Posterior vena cava (tissue), 2 donors: ENCODE measurements around the gene TRABD2B. TPM values are rescaled to one million over a fixed set of nuclear protein-coding genes. Genes with fewer than 3 reads are reported as not detected.

ENCODE experiments used
- DNase-seq: peaks from one replicate; pipeline ENCODE4 v3.0.0-alpha.2; 2020; ENCODE audit warnings: low spot score
- intact Hi-C, 2 donors: fragments of 100-400 bp; cut with DNase I; formaldehyde crosslinking; loops; one replicate each; pipeline versions ENCODE4 v1.14.1 to v1.14.2; 2022 to 2023
- total RNA-seq, 2 donors: library from RNA; stranded (reverse); fragmentation: NEBNext Ultra II Directional; extraction: Animal tissue kit (Norgen Biotek cat#: 25700); gene quantifications; one replicate each; pipeline ENCODE4 v1.2.1, GENCODE V29; 2021
- donor health status: DM: yes; HTN: yes; CAD: no.
- donor health status: DM: yes; HTN: yes; CAD: no.

Gene TRABD2B
- total RNA-seq, 2 donors from 2014 or later = 10.5 to 16.4 TPM

DNA sequence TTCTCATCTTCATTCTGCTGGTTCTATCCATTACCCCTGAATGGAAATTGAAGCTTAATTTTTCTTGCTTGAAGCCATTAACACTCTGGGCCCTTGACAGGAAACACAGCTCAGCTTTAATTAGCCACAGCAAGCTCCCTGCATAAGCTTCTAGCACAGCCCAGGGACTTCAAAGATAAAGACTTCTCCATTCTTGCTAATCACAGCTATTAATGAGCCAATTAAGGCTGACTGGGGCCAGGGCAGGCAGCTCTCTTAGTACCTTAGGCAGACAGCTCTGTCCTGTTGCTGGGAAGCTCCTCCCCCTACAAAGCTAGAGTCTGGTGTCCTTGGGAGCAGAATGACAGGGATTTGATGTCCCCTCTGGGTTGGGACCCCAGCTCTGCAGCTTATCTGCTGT lies 27.9 kb upstream of the TRABD2B start:
- DNase-seq = no peak
- intact Hi-C loops = no loop called here

DNA sequence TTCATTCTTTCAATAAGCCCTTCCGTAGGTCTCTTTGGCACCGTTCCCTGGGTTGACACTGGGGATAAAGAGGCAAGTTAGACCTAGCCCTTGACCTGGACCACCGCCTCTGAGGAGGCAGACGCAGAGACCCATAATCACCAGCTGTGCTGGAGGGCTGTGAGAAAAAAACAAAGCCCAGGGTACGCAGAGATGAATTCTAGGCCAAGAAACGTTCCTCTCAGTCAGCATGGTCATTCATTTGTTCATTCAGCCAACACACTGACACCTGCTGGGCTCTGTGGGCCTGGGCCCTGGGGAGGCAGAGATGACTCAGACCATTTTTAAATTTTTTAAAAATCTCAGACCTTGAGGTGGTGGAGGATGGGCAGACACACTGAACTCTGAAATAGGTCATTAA lies 26.3 kb upstream of the TRABD2B start:
- DNase-seq = no peak
- intact Hi-C loops = no loop called here

DNA sequence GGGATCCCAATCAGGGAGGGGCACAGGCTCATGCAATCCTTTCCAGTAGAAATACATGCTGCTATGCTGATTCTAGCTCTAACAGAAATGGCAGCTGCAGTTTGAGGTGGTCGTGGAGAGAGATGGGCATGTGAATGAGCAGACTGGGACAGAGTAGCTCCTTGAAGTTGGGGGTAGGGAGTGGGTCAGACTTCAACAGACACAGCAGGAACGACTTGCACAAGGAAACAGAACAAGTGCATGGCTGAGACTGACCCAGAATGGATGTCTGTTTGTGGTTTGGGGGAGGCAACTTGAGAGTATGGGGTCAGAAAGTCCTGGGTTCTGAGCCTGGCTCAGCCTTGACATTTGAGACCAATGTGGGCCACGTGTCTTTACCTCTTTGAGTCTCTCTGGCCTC lies 25.1 kb upstream of the TRABD2B start:
- intact Hi-C loops = loop anchor here in 1 of 2 donors (1.0 kb wide), 1 partner anchor 12 kb away; no protein-coding TSS in a partner anchor
- no peak for DNase-seq

DNA sequence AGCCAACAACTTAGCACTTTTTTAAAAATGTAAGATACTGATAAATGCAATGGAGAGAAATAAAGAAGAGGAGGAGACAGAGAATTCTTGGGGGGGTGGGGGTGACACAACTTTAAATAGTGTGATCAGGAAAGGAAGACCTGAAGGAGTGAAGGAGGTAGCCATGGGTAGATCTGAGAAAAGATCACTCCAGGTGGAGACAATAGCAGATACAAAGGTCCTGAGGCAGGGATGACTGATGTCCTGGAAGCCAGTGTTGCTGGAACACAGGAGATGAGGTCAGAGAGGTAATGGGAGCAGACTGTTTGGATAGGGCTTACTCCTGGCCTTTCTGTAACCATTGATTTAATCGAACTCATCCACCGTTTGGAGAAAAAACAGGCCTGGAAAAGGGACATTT lies 24.6 kb upstream of the TRABD2B start:
- intact Hi-C loops = loop anchor here in 1 of 2 donors (1.0 kb wide), 1 partner anchor 13 kb away; no protein-coding TSS in a partner anchor

DNA sequence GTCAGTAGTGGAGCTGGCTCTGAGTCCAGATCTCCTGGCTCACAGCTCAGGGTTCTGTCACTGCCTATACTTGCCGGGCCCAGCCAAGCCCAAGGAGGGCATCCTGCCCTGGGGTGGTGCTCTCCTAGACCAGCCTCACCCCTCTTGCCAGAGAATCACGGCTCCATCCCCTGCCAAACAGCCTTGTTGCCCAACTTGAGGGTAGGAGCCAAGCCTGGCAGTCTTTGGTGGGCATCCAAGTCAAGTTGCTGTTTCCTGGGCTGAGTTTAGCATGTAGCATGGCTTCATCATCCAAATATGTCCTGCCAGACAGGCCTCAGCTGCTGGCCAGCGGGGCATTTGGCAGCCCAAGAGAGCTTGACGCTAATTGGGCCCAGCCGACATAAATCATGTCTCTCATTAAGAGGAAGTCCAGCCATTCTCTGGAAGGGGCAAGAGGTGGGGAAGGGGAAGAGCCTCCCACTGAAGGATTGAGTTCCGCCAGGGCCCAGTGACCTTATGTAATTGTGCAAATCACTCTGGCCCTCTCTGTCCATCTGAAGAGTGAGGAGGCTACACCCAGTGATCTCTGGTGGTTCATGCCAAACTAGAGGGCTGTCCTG lies 22.6 kb upstream of the TRABD2B start:
- DNase-seq = peak; percentile 90
- intact Hi-C loops = no loop called here

More for the DNA sequence above, 24.6 kb upstream of the TRABD2B start:
- no peak for DNase-seq

DNA sequence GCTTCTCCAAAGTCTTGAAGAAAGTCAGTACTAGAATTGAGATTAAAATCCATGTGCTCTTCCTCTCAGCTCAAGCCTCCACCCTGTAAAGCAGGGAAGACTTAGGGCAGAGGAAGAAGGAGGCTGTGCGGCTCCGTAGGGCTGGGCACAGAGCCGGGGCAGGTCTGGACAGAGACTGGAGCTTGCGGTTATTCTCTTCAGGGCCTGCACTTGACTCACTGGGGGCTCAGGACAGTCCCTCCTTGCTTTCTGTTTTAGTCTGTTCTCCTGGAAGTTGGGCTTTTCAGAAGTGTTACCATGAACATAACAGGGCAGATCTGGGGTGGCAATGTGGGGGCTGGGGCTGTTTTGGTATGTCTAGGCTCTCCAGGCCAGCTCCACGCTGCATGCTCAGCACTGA lies 21.6 kb upstream of the TRABD2B start:
- DNase-seq = no peak
- intact Hi-C loops = no loop called here

DNA sequence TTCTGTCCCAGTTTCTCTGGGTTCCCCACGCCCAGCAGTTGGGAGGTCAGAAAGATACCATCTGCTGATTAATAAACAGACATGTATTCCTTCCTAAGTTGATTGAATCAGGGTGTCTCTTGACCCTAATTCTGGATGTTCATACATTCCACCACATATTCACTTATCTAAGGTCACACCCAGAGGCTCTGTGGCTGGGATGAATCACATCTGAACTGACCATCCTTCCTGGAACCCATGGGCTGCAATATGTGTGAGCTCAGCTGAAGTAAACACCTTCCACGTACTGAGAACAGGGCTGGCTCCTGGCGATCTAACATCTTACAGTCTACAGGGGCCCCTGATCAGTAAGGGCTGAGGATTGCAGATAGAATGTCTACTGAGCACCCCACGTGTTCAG lies 20.5 kb upstream of the TRABD2B start:
- no peak for DNase-seq
- intact Hi-C loops = no loop called here

DNA sequence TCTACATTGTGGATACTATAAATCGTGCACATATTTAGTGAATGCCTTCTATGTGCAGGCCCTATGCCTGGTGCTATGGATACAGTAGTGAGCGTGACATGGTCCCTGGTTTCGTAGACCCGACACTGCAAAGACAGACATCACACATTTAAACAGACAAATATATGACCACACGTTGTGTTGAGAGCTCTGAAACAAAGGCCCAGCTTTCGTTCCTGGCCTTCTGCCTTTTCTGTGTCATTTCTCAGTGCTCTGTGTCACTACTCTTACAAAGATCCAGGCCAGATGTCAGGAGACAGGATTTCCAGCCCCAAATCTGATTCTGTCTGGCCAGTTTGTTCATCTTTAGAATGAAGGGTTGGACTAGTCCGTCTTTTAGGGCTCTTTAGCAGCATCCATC lies 19.3 kb upstream of the TRABD2B start:
- DNase-seq = no peak

DNA sequence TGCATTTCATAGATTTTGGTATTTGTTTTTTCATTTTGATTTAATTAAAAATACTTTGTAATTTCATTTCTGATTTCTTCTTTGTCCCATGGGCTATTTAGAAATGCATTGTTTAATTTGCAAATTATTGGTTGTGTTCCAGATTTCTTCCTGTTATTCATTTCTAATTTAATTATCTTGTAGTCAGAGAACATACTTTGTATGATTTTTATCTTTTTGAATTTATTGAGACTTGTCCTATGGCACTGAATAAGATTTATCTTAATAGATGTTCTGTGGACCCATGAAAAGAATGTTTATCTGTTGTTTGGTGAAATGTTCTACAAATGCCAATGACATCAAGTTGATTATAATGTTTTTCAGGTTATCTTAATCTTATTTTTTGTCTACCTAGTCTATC lies 16.1 kb upstream of the TRABD2B start:
- intact Hi-C loops = no loop called here
- no peak for DNase-seq

More for the DNA sequence above, 19.3 kb upstream of the TRABD2B start:
- intact Hi-C loops = no loop called here

DNA sequence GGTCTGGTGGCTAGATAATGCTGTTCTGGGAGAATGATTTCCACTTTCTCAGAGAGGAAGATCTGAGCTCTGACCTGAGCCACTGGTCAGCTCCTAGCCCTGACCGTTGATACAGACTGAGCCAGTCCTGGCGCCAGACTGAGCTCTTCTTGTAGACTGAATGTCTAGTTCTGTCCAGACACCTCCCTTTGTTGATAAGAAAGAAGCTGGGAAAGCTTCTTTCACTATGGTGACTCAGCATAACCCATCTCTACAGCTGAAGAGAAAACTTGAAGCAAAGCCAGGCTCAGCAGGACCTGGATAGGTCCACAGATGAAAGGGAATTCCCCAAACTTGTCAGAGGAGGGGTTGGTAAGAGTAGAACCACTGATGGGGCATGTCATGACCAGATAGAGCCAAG lies 9.9 kb upstream of the TRABD2B start:
- DNase-seq = no peak
- intact Hi-C loops = no loop called here

DNA sequence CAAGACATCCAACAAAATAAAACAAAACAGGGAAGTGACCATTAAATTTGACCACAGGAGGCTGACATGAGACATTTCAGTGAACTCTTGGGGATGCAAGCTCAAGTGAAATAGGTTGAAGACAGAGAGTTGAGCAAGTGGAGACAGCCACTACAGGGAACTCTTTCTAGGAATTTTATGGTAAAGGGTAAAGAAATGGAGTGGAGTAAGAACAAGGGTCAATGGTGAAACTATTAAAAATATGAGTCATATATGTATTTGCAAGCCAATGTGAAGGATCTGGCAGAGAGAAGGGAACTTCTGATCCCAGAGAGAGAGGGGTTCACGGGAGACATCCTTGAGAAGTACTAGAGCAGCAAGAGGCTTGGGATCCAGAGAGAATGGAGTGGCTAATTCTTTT lies 9.1 kb upstream of the TRABD2B start:
- intact Hi-C loops = no loop called here
- DNase-seq = no peak

DNA sequence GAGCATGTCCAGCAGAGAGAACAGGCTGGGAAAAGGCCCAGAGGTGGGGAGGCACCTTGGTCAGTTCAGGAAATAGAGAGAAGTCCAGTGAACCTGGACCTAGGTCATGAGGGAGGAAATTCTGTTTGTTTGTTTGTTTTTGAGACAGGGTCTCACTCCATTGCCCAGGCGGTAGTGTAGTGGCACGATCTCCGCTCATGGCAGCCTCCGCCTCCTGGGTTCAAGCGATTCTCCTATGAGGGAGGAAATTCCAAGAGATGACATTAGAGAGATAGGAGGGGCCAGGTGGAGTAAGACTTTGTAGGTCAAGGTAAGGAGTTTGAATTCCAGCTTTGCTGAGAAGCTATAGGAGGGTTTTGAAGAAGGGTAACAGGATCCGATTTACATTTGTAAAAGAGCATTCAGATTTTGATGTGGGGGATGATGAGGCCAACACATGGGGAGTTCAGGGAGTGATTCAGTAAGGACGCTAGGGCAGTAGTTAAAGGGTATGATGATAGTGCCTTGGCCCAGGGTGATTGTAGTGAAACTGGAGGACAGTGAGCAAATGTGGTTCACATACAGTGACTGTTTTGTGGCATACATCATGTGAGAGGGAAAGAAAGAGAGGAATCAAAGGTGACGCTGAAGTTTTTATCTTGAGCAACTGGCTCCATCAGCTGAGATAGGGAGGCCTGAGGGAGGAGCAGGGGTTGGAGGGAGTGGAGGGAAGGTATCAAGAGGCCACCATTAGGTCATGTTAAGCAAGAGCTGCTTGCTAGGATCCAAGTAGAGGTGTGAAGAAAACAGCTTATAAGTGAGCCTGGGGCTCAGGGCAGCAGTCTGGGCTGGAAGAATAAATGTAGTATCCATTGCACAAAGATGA lies 8.3 kb upstream of the TRABD2B start:
- intact Hi-C loops = no loop called here
- DNase-seq = no peak

DNA sequence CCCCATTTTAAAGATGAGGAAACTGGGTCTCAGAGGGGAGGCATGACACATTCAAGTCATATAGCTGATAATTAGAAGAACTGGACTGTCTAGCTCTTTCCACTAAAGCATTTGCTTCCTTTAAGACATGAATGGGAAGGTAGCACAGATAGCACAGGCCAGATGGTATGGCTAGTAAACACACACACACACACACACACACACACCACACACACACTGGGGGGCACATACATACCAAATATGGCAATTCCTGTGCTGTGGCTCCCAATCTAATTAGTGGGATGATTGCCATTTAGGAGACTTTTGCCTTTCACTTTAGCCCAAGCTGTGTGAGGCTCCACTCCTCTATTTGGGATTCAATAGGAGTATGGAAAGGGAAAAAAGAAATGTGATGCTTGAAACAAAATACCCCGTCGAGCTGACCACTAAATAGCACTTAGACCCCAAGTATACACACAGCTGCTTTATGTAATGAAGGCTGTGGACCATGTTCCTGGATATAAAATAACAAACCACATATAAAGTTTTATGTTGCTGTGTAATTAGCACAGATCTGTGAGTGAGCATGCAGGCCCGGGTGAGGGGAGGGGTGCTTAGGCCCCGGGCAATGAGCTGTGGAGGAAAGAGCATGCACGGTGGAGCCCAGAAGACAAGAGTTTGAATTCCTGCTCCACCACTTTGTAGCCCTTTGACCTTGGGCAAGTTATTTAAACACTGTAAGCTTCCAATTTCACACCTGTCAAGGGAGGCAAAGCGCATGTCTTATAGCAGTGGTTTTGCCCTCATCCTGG lies 6.8 kb upstream of the TRABD2B start:
- no peak for DNase-seq
- intact Hi-C loops = no loop called here

DNA sequence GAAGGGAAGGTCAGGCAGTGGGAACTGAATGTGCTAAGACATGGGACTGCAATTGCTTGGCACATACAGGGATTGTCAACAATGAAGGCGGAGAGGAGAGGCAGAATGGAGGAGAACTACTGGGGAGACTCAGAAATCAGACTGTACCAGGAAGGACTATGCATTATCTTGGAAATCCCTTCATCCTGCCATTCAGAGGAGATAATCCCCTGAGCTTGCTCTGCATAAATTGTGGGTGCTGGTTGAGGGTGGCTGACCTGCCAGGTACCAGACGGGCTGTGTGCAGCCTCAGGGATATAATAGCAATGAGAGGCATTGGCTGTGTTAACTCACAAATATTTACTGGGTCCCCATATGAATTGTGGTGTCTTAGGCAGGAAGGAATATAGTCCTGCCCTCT lies 5.0 kb upstream of the TRABD2B start:
- intact Hi-C loops = no loop called here
- DNase-seq = no peak

DNA sequence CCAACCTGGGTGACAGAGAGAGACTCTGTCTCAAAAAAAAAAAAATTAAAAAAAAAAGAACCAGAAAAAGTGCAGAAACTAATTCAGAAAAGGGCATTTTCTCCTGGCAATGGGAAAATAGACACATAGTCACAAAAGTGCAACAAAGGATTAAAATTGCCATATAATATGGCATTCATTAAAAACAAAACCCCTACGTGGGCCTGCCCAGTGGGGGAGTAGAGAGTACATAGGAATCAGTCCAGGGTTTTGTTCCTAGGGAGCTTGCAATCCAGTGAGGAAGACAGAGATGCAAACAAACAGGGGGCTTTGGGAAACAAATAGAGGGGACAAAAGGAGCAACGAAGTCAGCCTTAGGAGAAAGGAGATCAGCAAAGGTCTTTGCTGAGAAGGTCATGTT lies 4.5 kb upstream of the TRABD2B start:
- no peak for DNase-seq
- intact Hi-C loops = no loop called here

DNA sequence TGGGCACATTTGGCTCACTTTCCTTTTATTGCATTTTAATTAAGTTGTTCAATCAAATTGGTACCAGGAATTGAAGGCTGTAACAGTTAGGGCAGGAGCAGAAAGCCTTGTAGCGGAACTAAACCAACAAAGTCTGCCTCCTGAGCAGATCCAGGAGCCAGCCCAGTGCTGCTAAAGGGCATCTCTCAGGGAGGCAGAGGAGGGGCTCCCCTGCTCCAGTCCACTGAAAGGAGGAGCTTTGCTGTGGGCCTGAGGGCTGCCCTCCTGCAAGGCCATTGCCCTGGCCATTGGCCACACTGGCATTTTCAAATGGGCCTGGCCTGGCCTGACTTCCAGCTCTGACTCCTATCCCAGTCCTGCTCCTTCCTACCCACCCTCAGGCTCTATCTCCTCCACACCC lies 3.7 kb upstream of the TRABD2B start:
- no peak for DNase-seq
- intact Hi-C loops = no loop called here

DNA sequence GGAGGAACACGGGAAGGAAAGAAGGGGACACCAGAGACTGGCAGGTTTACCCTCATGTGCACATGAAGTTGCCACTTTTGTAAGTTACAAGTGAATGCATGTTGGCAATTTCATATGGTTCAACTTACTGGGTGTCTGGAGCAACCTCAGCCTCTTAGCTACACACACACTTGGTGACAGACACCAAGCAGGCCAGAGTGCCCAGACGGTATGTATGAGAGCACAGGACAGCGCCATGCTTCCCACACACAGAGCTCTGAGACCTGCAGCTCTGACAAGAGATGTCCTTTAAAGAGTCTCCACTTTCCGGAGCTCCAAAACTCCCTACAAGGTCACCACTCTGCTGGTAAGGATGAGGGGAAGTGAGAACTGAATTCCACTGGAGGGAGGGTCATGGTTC lies 1.9 kb upstream of the TRABD2B start:
- no peak for DNase-seq
- intact Hi-C loops = loop anchor here in 1 of 2 donors (5.0 to 10.0 kb wide), 2 partner anchors 58 to 214 kb away; no protein-coding TSS in a partner anchor

DNA sequence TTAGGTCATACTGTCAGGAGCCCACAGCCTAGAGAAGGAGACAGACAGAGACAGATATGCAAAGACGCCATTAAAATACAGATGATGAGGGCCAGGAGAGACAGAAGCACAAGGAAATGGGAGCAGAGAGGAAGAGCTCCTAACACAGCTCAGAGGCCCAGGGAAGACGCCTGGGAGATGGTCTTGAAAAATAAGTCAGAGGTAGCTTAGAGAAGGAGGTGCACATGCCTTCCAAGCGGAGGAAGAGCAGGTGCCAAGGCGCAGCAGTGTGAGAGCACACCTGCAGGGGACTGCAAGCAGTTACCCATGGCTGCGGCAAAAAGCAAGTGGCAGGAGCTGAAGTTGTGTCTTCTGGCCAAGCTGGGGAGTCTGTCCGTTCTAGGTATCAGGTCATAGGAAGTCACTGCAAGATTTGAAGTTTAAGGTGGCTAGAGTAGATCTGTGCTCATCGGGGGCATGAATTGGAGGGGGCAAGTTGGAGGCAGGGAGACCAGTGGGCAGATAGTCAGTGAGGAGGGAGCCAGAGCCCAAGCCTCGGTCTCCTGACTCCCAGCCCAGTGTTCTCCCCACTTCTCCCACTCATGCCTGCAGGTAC lies 1.3 kb upstream of the TRABD2B start:
- no peak for DNase-seq
- intact Hi-C loops = loop anchor here in 1 of 2 donors (5.0 to 10.0 kb wide), 2 partner anchors 59 to 214 kb away; no protein-coding TSS in a partner anchor

DNA sequence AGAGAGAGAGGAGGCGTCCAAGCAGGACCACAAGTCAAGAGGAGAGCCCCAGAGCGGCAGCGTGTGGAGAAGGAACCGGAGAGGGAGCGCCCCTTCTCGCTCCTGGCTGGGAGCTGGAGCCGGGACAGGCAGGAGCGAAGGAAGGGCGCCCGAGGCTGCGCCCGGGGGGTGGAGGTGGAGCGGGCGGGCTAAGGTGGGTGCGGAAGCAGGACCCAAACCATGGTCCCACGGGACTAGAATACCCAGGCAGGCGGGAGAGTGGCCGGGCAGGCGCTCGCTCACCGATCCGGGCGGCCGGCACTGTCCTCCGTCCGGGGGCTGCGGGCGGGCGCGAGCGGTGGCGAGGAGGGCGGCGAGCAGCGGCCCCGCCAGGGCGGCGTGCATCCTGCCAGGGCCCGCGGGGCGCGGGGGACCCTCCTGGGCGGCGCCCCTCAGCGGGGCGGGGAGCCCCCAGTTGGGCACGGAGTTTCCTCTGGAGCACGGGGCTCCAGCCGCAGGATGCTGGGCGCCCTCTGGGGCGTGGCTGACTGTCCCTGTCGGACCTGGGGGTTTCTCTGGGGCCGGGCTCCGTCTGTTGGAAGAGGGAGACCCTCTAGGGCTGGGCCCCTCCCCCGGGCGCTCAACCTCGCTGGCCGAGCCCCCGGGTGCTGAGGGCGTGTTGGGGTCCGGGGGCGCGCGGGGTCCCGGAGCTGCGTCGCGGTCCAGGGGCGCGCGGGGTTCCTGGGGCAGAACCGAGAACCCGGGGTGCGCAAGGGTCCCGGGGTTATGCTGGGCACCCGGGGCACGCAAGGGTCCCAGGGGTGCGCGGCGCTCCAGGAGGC lies 569 bp downstream of the TRABD2B start:
- DNase-seq = no peak
- intact Hi-C loops = loop anchor here in 1 of 2 donors (5.0 to 10.0 kb wide), 2 partner anchors 61 to 212 kb away; no protein-coding TSS in a partner anchor
